ENCODE results near the gene DIAPH3. TPM values are rescaled to one million over a fixed set of nuclear protein-coding genes. Genes with fewer than 3 reads are reported as not detected.

The DIAPH3 gene
- total and polyA plus RNA-seq, 4 experiments from 2014 or later = 0.03 TPM; not detected in 3

DNA sequence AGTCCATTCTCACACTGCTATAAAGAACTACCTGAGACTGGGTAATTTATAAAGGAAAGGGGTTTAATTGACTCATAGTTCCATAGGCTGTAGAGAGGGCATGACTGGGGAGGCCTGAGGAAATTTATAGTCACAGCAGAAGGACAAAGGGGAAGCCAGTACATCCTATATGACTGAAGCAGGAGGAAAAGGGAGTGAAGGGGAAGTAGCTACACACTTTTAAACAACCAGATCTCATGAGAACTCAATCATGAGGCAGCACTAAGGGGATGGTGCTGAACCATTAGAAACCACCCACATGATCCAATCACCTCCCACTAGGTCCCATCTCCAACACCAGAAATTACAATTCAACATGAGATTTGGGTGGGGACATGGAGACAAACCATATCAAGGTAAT, 209.1 kb downstream of the DIAPH3 start:
- H3K4me3 ChIP-seq (ENCODE audit: low read length in 2 of 2) = no peak overlapping the region
- H3K4me3 Mint-ChIP-seq = no peak overlapping the region
- no peaks in the 10 kb centered on the region for H3K4me1 ChIP-seq (ENCODE audit: insufficient read depth, low read length)
- H3K27ac ChIP-seq (ENCODE audit: low read depth, low read length) = no peak overlapping the region
- ChIA-PET POLR2A (ENCODE audit: partially characterized antibody) (no interaction called here), CTCF (ENCODE audit: partially characterized antibody) (no interaction called here)
- H3K36me3 ChIP-seq (ENCODE audit: insufficient read depth, low read length) = no peaks in the 10 kb centered on the region
- no peak overlapping the region for H3K27ac Mint-ChIP-seq
- H3K27me3 ChIP-seq (ENCODE audit: insufficient read depth, low read length) = no peaks in the 10 kb centered on the region
- H3K27me3 Mint-ChIP-seq = no peaks in the 10 kb centered on the region
- no peaks in the 10 kb centered on the region for H3K4me1 Mint-ChIP-seq
- H3K36me3 Mint-ChIP-seq = no peaks in the 10 kb centered on the region
- no peaks in the 10 kb centered on the region for H3K9me3 ChIP-seq (ENCODE audit: control insufficient read depth in 1 of 2, low read length in 2 of 2)
- no peak for DNase-seq
- intact Hi-C loops (cut with micrococcal nuclease) = no loop called here
- peaks cover 4 to 19% (median 9%) of the 10 kb centered on the region in 8 donors for H3K9me3 Mint-ChIP-seq

GRCh38 chr13:59951011-59951410, 212.7 kb downstream of the DIAPH3 start:
- Histone ChIP-seq H3K4me3 (ENCODE audit: low read length in 2 of 2) (no peak overlapping the region), H3K27me3 (ENCODE audit: insufficient read depth, low read length) (no peaks in the 10 kb centered on the region), H3K9me3 (ENCODE audit: control insufficient read depth in 1 of 2, low read length in 2 of 2) (no peaks in the 10 kb centered on the region), H3K27ac (ENCODE audit: low read depth, low read length) (no peak overlapping the region), H3K4me1 (ENCODE audit: insufficient read depth, low read length) (no peaks in the 10 kb centered on the region), H3K36me3 (ENCODE audit: insufficient read depth, low read length) (no peaks in the 10 kb centered on the region)
- DNase-seq = no peak
- no peak overlapping the region for H3K27ac Mint-ChIP-seq
- POLR2A ChIA-PET (ENCODE audit: partially characterized antibody) = no interaction called here
- H3K27me3 Mint-ChIP-seq = no peaks in the 10 kb centered on the region
- H3K36me3 Mint-ChIP-seq = no peaks in the 10 kb centered on the region
- peaks cover 2 to 10% (median 7%) of the 10 kb centered on the region in 8 donors for H3K9me3 Mint-ChIP-seq
- H3K4me1 Mint-ChIP-seq = no peaks in the 10 kb centered on the region
- H3K4me3 Mint-ChIP-seq = no peak overlapping the region
- CTCF ChIA-PET (ENCODE audit: partially characterized antibody) = no interaction called here
- intact Hi-C loops (cut with micrococcal nuclease) = no loop called here

DNA sequence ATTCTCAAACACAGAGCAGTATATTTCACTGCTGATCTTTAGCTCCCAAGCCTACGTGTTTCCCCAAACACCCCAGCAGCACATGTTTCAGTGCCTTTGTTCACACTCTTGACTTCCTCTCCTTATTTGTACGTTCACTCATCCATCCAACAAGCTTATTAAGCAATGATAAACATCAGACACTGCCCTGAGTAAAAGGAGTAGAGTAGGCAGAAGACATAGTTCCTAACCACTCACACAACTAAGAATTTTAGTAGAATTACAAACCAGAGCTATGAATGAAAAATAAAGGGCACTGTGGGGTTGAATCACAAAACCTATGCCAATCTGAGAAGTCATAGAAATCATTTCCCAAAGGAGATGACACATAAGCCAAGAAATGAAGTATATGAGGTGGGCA, 213.5 kb downstream of the DIAPH3 start:
- no peak overlapping the region for H3K4me3 Mint-ChIP-seq
- Histone ChIP-seq H3K9me3 (ENCODE audit: control insufficient read depth in 1 of 2, low read length in 2 of 2) (no peaks in the 10 kb centered on the region), H3K4me1 (ENCODE audit: insufficient read depth, low read length) (no peaks in the 10 kb centered on the region), H3K27me3 (ENCODE audit: insufficient read depth, low read length) (no peaks in the 10 kb centered on the region), H3K36me3 (ENCODE audit: insufficient read depth, low read length) (no peaks in the 10 kb centered on the region), H3K27ac (ENCODE audit: low read depth, low read length) (no peak overlapping the region), H3K4me3 (ENCODE audit: low read length in 2 of 2) (no peak overlapping the region)
- intact Hi-C loops (cut with micrococcal nuclease) = no loop called here
- ChIA-PET POLR2A (ENCODE audit: partially characterized antibody) (no interaction called here), CTCF (ENCODE audit: partially characterized antibody) (no interaction called here)
- DNase-seq = no peak
- peaks cover under 1 to 4% (median 1%) of the 10 kb centered on the region in 8 donors for H3K9me3 Mint-ChIP-seq
- no peaks in the 10 kb centered on the region for H3K36me3 Mint-ChIP-seq
- no peaks in the 10 kb centered on the region for H3K27me3 Mint-ChIP-seq
- no peaks in the 10 kb centered on the region for H3K4me1 Mint-ChIP-seq
- H3K27ac Mint-ChIP-seq = no peak overlapping the region

DNA sequence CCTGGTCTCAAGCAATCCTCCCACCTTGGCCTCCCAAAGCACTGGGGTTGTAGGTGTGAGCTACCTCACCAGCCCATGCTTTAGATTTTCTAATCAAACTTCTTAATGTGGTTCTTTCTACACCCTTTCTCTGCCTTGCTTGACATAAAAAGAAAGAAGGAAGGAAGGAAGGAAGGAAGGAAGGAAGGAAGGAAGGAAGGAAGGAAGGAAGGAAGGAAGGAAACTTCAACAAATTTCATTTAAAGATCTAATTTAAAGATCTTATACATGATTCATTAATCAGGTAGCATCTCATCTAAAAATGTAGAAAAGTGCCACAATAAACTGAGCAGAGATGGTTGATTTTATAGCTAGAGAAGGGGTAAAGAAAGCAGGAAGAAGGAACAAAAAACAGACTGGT, 215.0 kb downstream of the DIAPH3 start:
- Mint-ChIP-seq H3K4me3 (no peak overlapping the region), H3K27ac (no peak overlapping the region), H3K27me3 (no peaks in the 10 kb centered on the region), H3K9me3 (peaks cover 0 to 4% (median 0%) of the 10 kb centered on the region in 8 donors), H3K36me3 (no peaks in the 10 kb centered on the region), H3K4me1 (no peaks in the 10 kb centered on the region)
- intact Hi-C loops (cut with micrococcal nuclease) = no loop called here
- H3K27ac ChIP-seq (ENCODE audit: low read depth, low read length) = no peak overlapping the region
- no peaks in the 10 kb centered on the region for H3K9me3 ChIP-seq (ENCODE audit: control insufficient read depth in 1 of 2, low read length in 2 of 2)
- POLR2A ChIA-PET (ENCODE audit: partially characterized antibody) = no interaction called here
- no peaks in the 10 kb centered on the region for H3K4me1 ChIP-seq (ENCODE audit: insufficient read depth, low read length)
- H3K27me3 ChIP-seq (ENCODE audit: insufficient read depth, low read length) = no peaks in the 10 kb centered on the region
- CTCF ChIA-PET (ENCODE audit: partially characterized antibody) = no interaction called here
- no peak for DNase-seq
- H3K4me3 ChIP-seq (ENCODE audit: low read length in 2 of 2) = no peak overlapping the region
- no peaks in the 10 kb centered on the region for H3K36me3 ChIP-seq (ENCODE audit: insufficient read depth, low read length)

DNA sequence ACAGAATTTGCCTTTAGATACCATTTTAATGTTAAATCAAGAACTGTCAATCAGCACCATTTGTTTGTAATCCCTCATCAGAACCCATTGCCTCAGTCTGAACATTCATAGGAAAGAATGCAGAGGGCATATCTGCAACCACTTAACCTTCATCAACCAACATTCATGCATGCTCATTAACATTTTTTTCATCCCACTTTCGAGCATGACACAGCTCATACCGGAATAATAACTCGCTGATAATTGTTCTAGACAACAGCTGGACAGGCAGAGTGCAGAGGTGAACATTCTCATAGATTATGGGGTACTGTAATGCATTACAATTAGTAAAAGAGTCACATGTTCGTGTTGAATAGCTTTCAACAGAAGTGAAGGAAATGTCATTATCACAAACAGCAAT, 216.8 kb downstream of the DIAPH3 start:
- H3K27ac Mint-ChIP-seq = no peak overlapping the region
- H3K9me3 ChIP-seq (ENCODE audit: control insufficient read depth in 1 of 2, low read length in 2 of 2) = no peaks in the 10 kb centered on the region
- CTCF ChIA-PET (ENCODE audit: partially characterized antibody) = no interaction called here
- H3K4me1 ChIP-seq (ENCODE audit: insufficient read depth, low read length) = no peaks in the 10 kb centered on the region
- H3K4me3 Mint-ChIP-seq = no peak overlapping the region
- peaks cover 0 to 1% (median 0%) of the 10 kb centered on the region in 8 donors for H3K9me3 Mint-ChIP-seq
- H3K27me3 Mint-ChIP-seq = no peaks in the 10 kb centered on the region
- no peak overlapping the region for H3K27ac ChIP-seq (ENCODE audit: low read depth, low read length)
- no peaks in the 10 kb centered on the region for H3K36me3 ChIP-seq (ENCODE audit: insufficient read depth, low read length)
- H3K4me3 ChIP-seq (ENCODE audit: low read length in 2 of 2) = no peak overlapping the region
- no peak for DNase-seq
- no peaks in the 10 kb centered on the region for H3K27me3 ChIP-seq (ENCODE audit: insufficient read depth, low read length)
- H3K4me1 Mint-ChIP-seq = no peaks in the 10 kb centered on the region
- POLR2A ChIA-PET (ENCODE audit: partially characterized antibody) = no interaction called here
- intact Hi-C loops (cut with micrococcal nuclease) = no loop called here
- no peaks in the 10 kb centered on the region for H3K36me3 Mint-ChIP-seq

DNA sequence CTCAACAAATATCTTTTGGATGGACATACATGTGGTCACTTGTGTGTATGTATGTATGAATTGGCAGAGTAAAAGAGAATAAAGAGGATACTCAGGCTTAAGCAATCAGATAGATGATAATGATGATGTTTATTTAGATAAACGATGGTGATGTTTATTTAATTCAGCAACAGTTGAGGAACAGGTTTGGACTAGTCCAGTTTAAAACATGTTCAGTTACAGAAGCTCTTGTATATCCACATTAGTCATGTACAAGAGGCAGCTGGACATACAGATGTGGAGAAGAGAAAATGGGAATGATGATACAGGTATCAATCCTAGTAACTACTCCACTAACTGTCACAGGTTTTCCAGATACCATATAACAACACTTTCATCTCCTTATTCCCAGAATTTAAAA, 232.1 kb downstream of the DIAPH3 start:
- Mint-ChIP-seq H3K4me1 (no peaks in the 10 kb centered on the region), H3K9me3 (peaks cover 5 to 23% (median 16%) of the 10 kb centered on the region in 8 donors), H3K27ac (no peak overlapping the region), H3K36me3 (no peaks in the 10 kb centered on the region), H3K4me3 (no peak overlapping the region), H3K27me3 (no peaks in the 10 kb centered on the region)
- Histone ChIP-seq H3K27ac (ENCODE audit: low read depth, low read length) (no peak overlapping the region), H3K9me3 (ENCODE audit: control insufficient read depth in 1 of 2, low read length in 2 of 2) (no peaks in the 10 kb centered on the region), H3K4me3 (ENCODE audit: low read length in 2 of 2) (no peak overlapping the region), H3K36me3 (ENCODE audit: insufficient read depth, low read length) (no peaks in the 10 kb centered on the region), H3K27me3 (ENCODE audit: insufficient read depth, low read length) (no peaks in the 10 kb centered on the region), H3K4me1 (ENCODE audit: insufficient read depth, low read length) (no peaks in the 10 kb centered on the region)
- POLR2A ChIA-PET (ENCODE audit: partially characterized antibody) = no interaction called here
- intact Hi-C loops (cut with micrococcal nuclease) = no loop called here
- DNase-seq = no peak
- CTCF ChIA-PET (ENCODE audit: partially characterized antibody) = no interaction called here

- no peak for DNase-seq
- CTCF ChIA-PET (ENCODE audit: partially characterized antibody) = no interaction called here
- intact Hi-C loops (cut with micrococcal nuclease) = no loop called here
- Histone ChIP-seq H3K27me3 (ENCODE audit: insufficient read depth, low read length) (no peaks in the 10 kb centered on the region), H3K4me3 (ENCODE audit: low read length in 2 of 2) (no peak overlapping the region), H3K27ac (ENCODE audit: low read depth, low read length) (no peak overlapping the region), H3K9me3 (ENCODE audit: control insufficient read depth in 1 of 2, low read length in 2 of 2) (no peaks in the 10 kb centered on the region), H3K4me1 (ENCODE audit: insufficient read depth, low read length) (no peaks in the 10 kb centered on the region), H3K36me3 (ENCODE audit: insufficient read depth, low read length) (no peaks in the 10 kb centered on the region)
- H3K4me1 Mint-ChIP-seq = peaks cover 0 to 1% (median 0%) of the 10 kb centered on the region in 4 donors
- POLR2A ChIA-PET (ENCODE audit: partially characterized antibody) = no interaction called here
- no peaks in the 10 kb centered on the region for H3K36me3 Mint-ChIP-seq
- H3K4me3 Mint-ChIP-seq = no peak overlapping the region
- H3K27ac Mint-ChIP-seq = no peak overlapping the region
- H3K9me3 Mint-ChIP-seq = peaks cover 5 to 23% (median 16%) of the 10 kb centered on the region in 8 donors
- H3K27me3 Mint-ChIP-seq = no peaks in the 10 kb centered on the region
Measured at GRCh38 chr13:59924256-59924655, 239.5 kb downstream of the DIAPH3 start.

DNA sequence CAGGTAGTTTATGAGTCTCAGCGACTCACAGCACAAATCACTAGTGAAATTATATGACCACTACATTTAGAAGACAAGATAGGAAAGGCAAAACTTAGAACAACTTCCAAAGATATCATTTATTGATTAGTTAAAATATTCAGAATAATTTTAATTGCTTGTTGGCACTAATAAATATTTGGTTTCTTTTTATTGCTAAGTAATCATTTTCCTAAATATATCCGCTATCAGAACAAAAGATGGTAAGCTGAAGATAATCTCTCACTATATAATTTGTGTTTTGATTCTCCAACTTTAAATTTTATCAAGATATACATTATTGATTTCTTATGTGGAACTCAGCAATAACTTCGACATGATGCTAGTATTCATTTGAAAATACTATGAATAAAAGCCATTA, 248.5 kb downstream of the DIAPH3 start:
- Mint-ChIP-seq H3K4me1 (peaks cover 0 to 2% (median 0%) of the 10 kb centered on the region in 4 donors), H3K36me3 (no peaks in the 10 kb centered on the region), H3K9me3 (no peaks in the 10 kb centered on the region), H3K4me3 (no peak overlapping the region), H3K27me3 (no peaks in the 10 kb centered on the region), H3K27ac (no peak overlapping the region)
- Histone ChIP-seq H3K4me1 (ENCODE audit: insufficient read depth, low read length) (no peaks in the 10 kb centered on the region), H3K9me3 (ENCODE audit: control insufficient read depth in 1 of 2, low read length in 2 of 2) (no peaks in the 10 kb centered on the region), H3K4me3 (ENCODE audit: low read length in 2 of 2) (no peak overlapping the region), H3K36me3 (ENCODE audit: insufficient read depth, low read length) (no peaks in the 10 kb centered on the region), H3K27me3 (ENCODE audit: insufficient read depth, low read length) (no peaks in the 10 kb centered on the region), H3K27ac (ENCODE audit: low read depth, low read length) (no peak overlapping the region)
- ChIA-PET POLR2A (ENCODE audit: partially characterized antibody) (no interaction called here), CTCF (ENCODE audit: partially characterized antibody) (no interaction called here)
- intact Hi-C loops (cut with micrococcal nuclease) = no loop called here
- no peak for DNase-seq

Data from CD4-positive, alpha-beta memory T cell (primary cell).